Measurements from ENCODE around the gene PAGR1. TPM values are rescaled to one million over a fixed set of nuclear protein-coding genes. Genes with fewer than 3 reads are reported as not detected.

Gene PAGR1
- total and polyA plus RNA-seq, 10 of the 15 experiments (the other 5 are each of a cell fraction or from before 2014, with no cell fraction given): 1.1 to 57.7 (median 23.4) TPM

DNA sequence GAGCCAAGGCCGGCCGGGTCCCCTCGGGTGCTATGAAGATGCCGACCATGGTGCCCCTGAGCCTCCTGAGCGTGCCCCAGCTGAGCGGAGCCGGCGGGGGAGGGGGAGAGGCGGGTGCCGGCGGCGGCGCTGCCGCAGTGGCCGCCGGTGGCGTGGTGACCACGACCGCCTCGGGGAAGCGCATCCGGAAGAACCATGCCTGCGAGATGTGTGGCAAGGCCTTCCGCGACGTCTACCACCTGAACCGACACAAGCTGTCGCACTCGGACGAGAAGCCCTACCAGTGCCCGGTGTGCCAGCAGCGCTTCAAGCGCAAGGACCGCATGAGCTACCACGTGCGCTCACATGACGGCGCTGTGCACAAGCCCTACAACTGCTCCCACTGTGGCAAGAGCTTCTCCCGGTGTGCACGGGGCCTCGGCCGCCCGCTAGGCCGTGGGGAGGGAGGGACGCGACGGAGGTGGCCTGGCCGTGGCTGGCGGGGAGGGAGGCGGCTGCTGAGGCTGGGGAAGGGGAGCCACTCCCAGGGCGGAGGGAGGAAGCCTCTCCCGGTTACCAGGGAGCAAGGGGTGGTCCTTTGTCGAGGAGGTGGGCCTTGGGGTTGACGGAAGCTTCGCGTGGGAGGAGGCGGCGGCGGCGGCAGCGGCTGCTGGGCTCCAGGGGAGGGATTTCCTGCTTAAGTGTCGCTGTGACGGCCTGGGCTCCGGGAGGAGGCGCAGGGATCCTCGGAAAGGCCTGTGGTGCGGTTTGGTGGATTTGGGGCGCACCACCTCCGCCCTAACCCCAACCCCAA lies 8.3 kb upstream of the PAGR1 start (continued):
- TF ChIP-seq SMC3 (IDR thresholded peaks at IDR 0.05; ENCODE audit: borderline replicate concordance, low read length) (peak; percentile 27; the same call in 1 of the 2 replicates), BCLAF1 (IDR thresholded peaks at IDR 0.05) (no peak), CBFB (IDR thresholded peaks at IDR 0.05; ENCODE audit: low read depth) (peak; percentile 11; the same call in 1 of the 2 replicates)

- FAIRE-seq (peak; percentile 70), DNase-seq (ENCODE audit: low read depth, low spot score) (no peak), ATAC-seq (no peak)
- in situ Hi-C loops (cut with MboI): no loop called here
- Histone ChIP-seq H2AFZ (ENCODE audit: control insufficient read depth, low read depth, low read length) (no peak overlapping the region), H3K4me2 (ENCODE audit: control insufficient read depth, insufficient read depth) (peak overlapping the region; percentile 96), H3K27ac (ENCODE audit: control insufficient read depth, insufficient read depth) (peak overlapping the region; percentile 86), H4K20me1 (ENCODE audit: control insufficient read depth, insufficient read depth) (no peaks in the 10 kb centered on the region), H3K36me3 (ENCODE audit: control insufficient read depth in 2 of 2, insufficient read depth in 2 of 2, low read length in 1 of 2) (peaks cover 9 to 14% of the 10 kb centered on the region in 2 experiments; a peak in 3 of 4 replicates), H3K79me2 (ENCODE audit: control insufficient read depth, insufficient read depth, low read length) (peaks cover 32% of the 10 kb centered on the region), H3K27me3 (replicated peaks in 1 of 2; ENCODE audit: control insufficient read depth in 2 of 2, insufficient read depth in 2 of 2, low read length in 1 of 2) (no peaks in the 10 kb centered on the region), H3K9ac (ENCODE audit: control insufficient read depth, insufficient read depth, low read length) (peak overlapping the region; percentile 85), H3K4me3 (peak overlapping the region; percentile 79), H3K9me3 (replicated peaks; ENCODE audit: control insufficient read depth, insufficient read depth, low read length) (no peaks in the 10 kb centered on the region), H3K4me1 (ENCODE audit: control insufficient read depth, insufficient read depth, low read length) (peaks cover 31% of the 10 kb centered on the region)
- no TSS peak for BruUV-seq (replicated peaks)
- CTCF ChIA-PET: interaction anchor here (0.6 to 2.5 kb wide), 14 partner anchors 7 to 210 kb away, joined by 3 to 31 read pairs (median 4); partner anchors contain the start of genes KIF22, MVP and PAGR1
- RAD21 ChIA-PET (ENCODE audit: unreplicated experiment): interaction anchor here (1.1 to 2.4 kb wide), 11 partner anchors 8 to 224 kb away, joined by 3 to 31 read pairs (median 6); partner anchors contain the start of genes KIF22, MVP and PAGR1
- 52% methylated on average over 25 of the region's 25 CpGs for WGBS (ENCODE audit: insufficient coverage, insufficient replicate concordance, low lambda C conversion rate, missing lambda C conversion rate)
- intact Hi-C loops (cut with micrococcal nuclease; ENCODE audit: unreplicated experiment): loop anchor here (1.0 to 5.0 kb wide), 2 partner anchors 9 to 106 kb away; no protein-coding TSS in a partner anchor
- SMC1A ChIA-PET (ENCODE audit: uncharacterized antibody, unreplicated experiment): interaction anchor here (0.7 to 2.9 kb wide), 6 partner anchors 9 to 119 kb away, joined by 3 to 17 read pairs (median 6); partner anchors contain the start of gene KIF22
- POLR2A ChIA-PET: interaction anchor here (0.8 to 4.0 kb wide), 10 partner anchors 7 to 245 kb away, joined by 3 to 40 read pairs (median 6); partner anchors contain the start of genes KIF22, MVP and PAGR1
- no peak for TF ChIP-seq REST (IDR thresholded peaks at IDR 0.05; ENCODE audit: low read depth, low read length)
- TF ChIP-seq, protein P1, sequence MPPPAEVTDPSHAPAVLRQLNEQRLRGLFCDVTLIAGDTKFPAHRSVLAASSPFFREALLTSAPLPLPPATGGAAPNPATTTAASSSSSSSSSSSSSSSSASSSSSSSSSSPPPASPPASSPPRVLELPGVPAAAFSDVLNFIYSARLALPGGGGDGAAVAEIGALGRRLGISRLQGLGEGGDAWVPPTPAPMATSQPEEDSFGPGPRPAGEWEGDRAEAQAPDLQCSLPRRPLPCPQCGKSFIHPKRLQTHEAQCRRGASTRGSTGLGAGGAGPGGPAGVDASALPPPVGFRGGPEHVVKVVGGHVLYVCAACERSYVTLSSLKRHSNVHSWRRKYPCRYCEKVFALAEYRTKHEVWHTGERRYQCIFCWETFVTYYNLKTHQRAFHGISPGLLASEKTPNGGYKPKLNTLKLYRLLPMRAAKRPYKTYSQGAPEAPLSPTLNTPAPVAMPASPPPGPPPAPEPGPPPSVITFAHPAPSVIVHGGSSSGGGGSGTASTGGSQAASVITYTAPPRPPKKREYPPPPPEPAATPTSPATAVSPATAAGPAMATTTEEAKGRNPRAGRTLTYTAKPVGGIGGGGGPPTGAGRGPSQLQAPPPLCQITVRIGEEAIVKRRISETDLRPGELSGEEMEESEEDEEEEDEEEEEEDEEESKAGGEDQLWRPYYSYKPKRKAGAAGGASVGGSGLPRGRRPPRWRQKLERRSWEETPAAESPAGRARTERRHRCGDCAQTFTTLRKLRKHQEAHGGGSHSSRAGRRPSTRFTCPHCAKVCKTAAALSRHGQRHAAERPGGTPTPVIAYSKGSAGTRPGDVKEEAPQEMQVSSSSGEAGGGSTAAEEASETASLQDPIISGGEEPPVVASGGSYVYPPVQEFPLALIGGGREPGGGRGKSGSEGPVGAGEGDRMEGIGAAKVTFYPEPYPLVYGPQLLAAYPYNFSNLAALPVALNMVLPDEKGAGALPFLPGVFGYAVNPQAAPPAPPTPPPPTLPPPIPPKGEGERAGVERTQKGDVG (CRISPR knock-in tag; IDR thresholded peaks at IDR 0.05): no peak
- peak; percentile 25; the same call in 1 of the 3 replicates for TF ChIP-seq POU2F2 (IDR thresholded peaks at IDR 0.05; ENCODE audit: borderline replicate concordance, low read depth, low read length)
- TF ChIP-seq RCOR1 (conservative IDR thresholded peaks at IDR 0.05; ENCODE audit: low read depth, low read length): no peak
- no peak for TF ChIP-seq NR2C2 (IDR thresholded peaks at IDR 0.05; ENCODE audit: borderline replicate concordance, control insufficient read depth, insufficient read length, low read depth)
Observed at GRCh38 chr16:29808219-29808900, 7.6 kb upstream of the PAGR1 start.
